Liver (tissue), 9 donors: ENCODE measurements around the gene SEL1L2. TPM values are rescaled to one million over a fixed set of nuclear protein-coding genes. Genes with fewer than 3 reads are reported as not detected.

Source experiments
- DNase-seq: peaks from one replicate; pipeline ENCODE4 v3.0.0-alpha.2; 2017; ENCODE audit warnings: low spot score
- H3K27ac ChIP-seq, 2 donors: one replicate each; pipeline ENCODE4 v1.7.0; 2013; ENCODE audit warnings: inconsistent platforms in 2 of 2, low read length in 2 of 2, control low read depth in 1 of 2, low read depth in 1 of 2, mild to moderate bottlenecking in 1 of 2
- H3K27me3 ChIP-seq, 4 donors: one replicate each; pipeline versions ENCODE4 v1.6.1 to v1.7.0; 2013; ENCODE audit warnings: low read length in 3 of 4, inconsistent platforms in 1 of 4, mild to moderate bottlenecking in 1 of 4, moderate library complexity in 1 of 4; ENCODE audit not compliant: control insufficient read depth in 4 of 4, insufficient read depth in 4 of 4
- H3K36me3 ChIP-seq, 4 donors: one replicate each; pipeline versions ENCODE4 v1.6.1 to v1.7.0; 2013; ENCODE audit warnings: low read length in 3 of 4, mild to moderate bottlenecking in 3 of 4, low read depth in 1 of 4, moderate library complexity in 1 of 4; ENCODE audit not compliant: control insufficient read depth in 4 of 4, insufficient read depth in 3 of 4
- H3K4me1 ChIP-seq, 4 donors: one replicate each; pipeline versions ENCODE4 v1.6.1 to v1.7.0; 2013; ENCODE audit warnings: low read length in 3 of 4, mild to moderate bottlenecking in 3 of 4, moderate library complexity in 1 of 4; ENCODE audit not compliant: control insufficient read depth in 4 of 4, insufficient read depth in 4 of 4
- H3K4me3 ChIP-seq, 3 donors: one replicate each; pipeline versions ENCODE4 v1.6.1 to v1.7.0; 2013; ENCODE audit warnings: low read length in 3 of 3, control low read depth in 1 of 3, low read depth in 1 of 3, mild to moderate bottlenecking in 1 of 3
- H3K9ac ChIP-seq, 2 donors: one replicate each; pipeline ENCODE4 v1.7.0; 2013; ENCODE audit warnings: low read length in 2 of 2, mild to moderate bottlenecking in 2 of 2, moderate library complexity in 2 of 2, control low read depth in 1 of 2, low read depth in 1 of 2
- H3K9me3 ChIP-seq, 4 donors: one replicate each; pipeline versions ENCODE4 v1.6.1 to v1.7.0; 2013; ENCODE audit warnings: low read length in 3 of 4; ENCODE audit not compliant: control insufficient read depth in 4 of 4
- CTCF ChIP-seq: fragments of 150-350 bp; IDR thresholded peaks from 2 replicates; pipeline ENCODE4 v1.5.1; 2017; ENCODE audit warnings: improper control_type of control experiment, low read depth, low read length; ENCODE audit not compliant: missing input control
- EGR1 ChIP-seq, 2 donors: IDR thresholded peaks; 2 replicates each; pipeline ENCODE4 v1.6.1; 2016 to 2018; ENCODE audit warnings: antibody characterized with exemption in 2 of 2, low read depth in 2 of 2
- FOXA1 ChIP-seq: IDR thresholded peaks from 2 replicates; pipeline ENCODE4 v1.6.1; 2016; ENCODE audit warnings: antibody characterized with exemption
- FOXA2 ChIP-seq: IDR thresholded peaks from 2 replicates; pipeline ENCODE4 v1.6.1; 2016; ENCODE audit warnings: antibody characterized with exemption
- GABPA ChIP-seq, 2 donors: IDR thresholded peaks in 1 of 2; conservative IDR thresholded peaks in 1 of 2; 2 replicates each; pipeline ENCODE4 v1.6.1; 2016; ENCODE audit warnings: antibody characterized with exemption in 2 of 2, mild to moderate bottlenecking in 1 of 2, moderate library complexity in 1 of 2
- HNF4A ChIP-seq, 2 donors: conservative IDR thresholded peaks; 2 replicates each; pipeline ENCODE4 v1.6.1; 2016; ENCODE audit warnings: antibody characterized with exemption in 2 of 2, mild to moderate bottlenecking in 2 of 2
- HNF4G ChIP-seq: IDR thresholded peaks from 2 replicates; pipeline ENCODE4 v1.6.1; 2016; ENCODE audit warnings: antibody characterized with exemption
- JUND ChIP-seq, 2 donors: IDR thresholded peaks; 2 replicates each; pipeline ENCODE4 v1.6.1; 2016; ENCODE audit warnings: antibody characterized with exemption in 2 of 2
- NR2F2 ChIP-seq: IDR thresholded peaks from 2 replicates; pipeline ENCODE4 v1.6.1; 2016; ENCODE audit warnings: antibody characterized with exemption
- RAD21 ChIP-seq, 2 donors: IDR thresholded peaks; 2 replicates each; pipeline ENCODE4 v1.6.1; 2016; ENCODE audit warnings: antibody characterized with exemption in 2 of 2, mild to moderate bottlenecking in 2 of 2
- RXRA ChIP-seq, 2 donors: IDR thresholded peaks; 2 replicates each; pipeline ENCODE4 v1.6.1; 2017 to 2018; ENCODE audit warnings: antibody characterized with exemption in 2 of 2, mild to moderate bottlenecking in 1 of 2
- SP1 ChIP-seq: IDR thresholded peaks from 2 replicates; pipeline ENCODE4 v1.6.1; 2018; ENCODE audit warnings: antibody characterized with exemption, mild to moderate bottlenecking
- TAF1 ChIP-seq: conservative IDR thresholded peaks from 2 replicates; pipeline ENCODE4 v1.6.1; 2016; ENCODE audit warnings: antibody characterized with exemption, mild to moderate bottlenecking
- YY1 ChIP-seq: IDR thresholded peaks from 2 replicates; pipeline ENCODE4 v1.6.1; 2016; ENCODE audit warnings: antibody characterized with exemption, mild to moderate bottlenecking
- WGBS: extraction: QIAGEN DNeasy Blood & Tissue Kit; methylation state at CpG from one replicate; pipeline ENCODE4 v1.1.7; 2013; 5-methylcytosine and 5-hydroxymethylcytosine counted together
- polyA plus RNA-seq, 2 donors: library from polyadenylated mRNA; stranded (reverse) in 1 of 2; unstranded in 1 of 2; fragments of 200-250 nt in 1 of 2; fragments of >200 nt in 1 of 2; fragmentation: Nextera tagmentation in 1 of 2; extraction: Ambion mirVana in 1 of 2; gene quantifications; one replicate each; pipeline versions ENCODE4 v1.2.1 to v1.2.3, GENCODE V29; 2013 to 2015
- total RNA-seq, 2 donors: library from RNA; depleted of rRNA; stranded (reverse); fragments of >200 nt; gene quantifications; one replicate each; pipeline ENCODE4 v1.2.3, GENCODE V29; 2014
- TF ChIP-seq, protein P1 (sequence below): IDR thresholded peaks from 2 replicates; pipeline ENCODE4 v1.6.1; 2016; ENCODE audit warnings: antibody characterized with exemption
- TF ChIP-seq, protein P2 (sequence below): IDR thresholded peaks from 2 replicates; pipeline ENCODE4 v1.6.1; 2016; ENCODE audit warnings: antibody characterized with exemption
- donor health status: healthy.
- donor health status: healthy.
- donor health status: healthy.
- donor health status: healthy.
- donor health status: healthy.

SEL1L2 gene
- total and polyA plus RNA-seq, 4 donors: not detected

DNA sequence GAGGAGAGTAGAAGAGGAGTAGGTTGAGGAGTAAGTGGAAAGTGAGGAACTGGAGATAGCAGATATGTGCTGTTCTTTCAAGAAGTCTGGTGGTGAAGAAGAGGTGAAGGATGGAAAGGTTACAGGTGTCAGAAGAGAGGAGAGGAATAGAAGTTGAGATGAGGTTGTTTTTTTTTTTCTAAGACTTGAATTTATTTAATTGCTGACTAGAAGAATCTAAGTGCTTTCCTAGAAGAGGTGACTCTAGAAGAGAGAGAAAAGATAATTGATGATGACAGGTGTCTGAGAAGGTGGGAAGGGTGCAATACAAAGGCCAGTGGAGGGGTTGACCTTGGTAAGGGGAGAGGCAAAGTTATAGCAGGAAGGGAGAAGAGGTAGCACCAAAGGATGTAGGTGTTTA, 180.0 kb downstream of the SEL1L2 start:
- Histone ChIP-seq H3K36me3 (peaks cover 5 to 52% (median 36%) of the 10 kb centered on the region in 4 donors), H3K9me3 (no peaks in the 10 kb centered on the region), H3K27me3 (no peaks in the 10 kb centered on the region), H3K4me1 (peaks cover 0 to 19% (median 17%) of the 10 kb centered on the region in 4 donors), H3K4me3 (no peak overlapping the region), H3K27ac (no peak overlapping the region), H3K9ac (no peak overlapping the region)
- TF ChIP-seq TAF1: no peak
- TF ChIP-seq RXRA (IDR thresholded peaks at IDR 0.05): no peak
- TF ChIP-seq SP1: no peak
- TF ChIP-seq HNF4G: no peak
- TF ChIP-seq EGR1 (IDR thresholded peaks at IDR 0.05; ENCODE audit: low read depth in 2 of 2): no peak
- TF ChIP-seq FOXA2: no peak
- TF ChIP-seq, protein P1, sequence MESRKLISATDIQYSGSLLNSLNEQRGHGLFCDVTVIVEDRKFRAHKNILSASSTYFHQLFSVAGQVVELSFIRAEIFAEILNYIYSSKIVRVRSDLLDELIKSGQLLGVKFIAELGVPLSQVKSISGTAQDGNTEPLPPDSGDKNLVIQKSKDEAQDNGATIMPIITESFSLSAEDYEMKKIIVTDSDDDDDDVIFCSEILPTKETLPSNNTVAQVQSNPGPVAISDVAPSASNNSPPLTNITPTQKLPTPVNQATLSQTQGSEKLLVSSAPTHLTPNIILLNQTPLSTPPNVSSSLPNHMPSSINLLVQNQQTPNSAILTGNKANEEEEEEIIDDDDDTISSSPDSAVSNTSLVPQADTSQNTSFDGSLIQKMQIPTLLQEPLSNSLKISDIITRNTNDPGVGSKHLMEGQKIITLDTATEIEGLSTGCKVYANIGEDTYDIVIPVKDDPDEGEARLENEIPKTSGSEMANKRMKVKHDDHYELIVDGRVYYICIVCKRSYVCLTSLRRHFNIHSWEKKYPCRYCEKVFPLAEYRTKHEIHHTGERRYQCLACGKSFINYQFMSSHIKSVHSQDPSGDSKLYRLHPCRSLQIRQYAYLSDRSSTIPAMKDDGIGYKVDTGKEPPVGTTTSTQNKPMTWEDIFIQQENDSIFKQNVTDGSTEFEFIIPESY: no peak
- TF ChIP-seq, protein P2, sequence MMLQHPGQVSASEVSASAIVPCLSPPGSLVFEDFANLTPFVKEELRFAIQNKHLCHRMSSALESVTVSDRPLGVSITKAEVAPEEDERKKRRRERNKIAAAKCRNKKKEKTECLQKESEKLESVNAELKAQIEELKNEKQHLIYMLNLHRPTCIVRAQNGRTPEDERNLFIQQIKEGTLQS: no peak
- TF ChIP-seq NR2F2: no peak
- no peak for TF ChIP-seq HNF4A (conservative IDR thresholded peaks at IDR 0.05)
- TF ChIP-seq RAD21 (IDR thresholded peaks at IDR 0.05): no peak
- TF ChIP-seq JUND (IDR thresholded peaks at IDR 0.05): no peak
- TF ChIP-seq YY1: no peak
- DNase-seq: no peak

- H3K27me3 ChIP-seq: no peaks in the 10 kb centered on the region
- peaks cover 0 to 16% (median 15%) of the 10 kb centered on the region in 4 donors for H3K4me1 ChIP-seq
- 99% methylated on average over 3 of the region's 3 CpGs for WGBS
- no peak overlapping the region for H3K27ac ChIP-seq
- no peak overlapping the region for H3K9ac ChIP-seq
- no peak overlapping the region for H3K4me3 ChIP-seq
- no peaks in the 10 kb centered on the region for H3K9me3 ChIP-seq
- TF ChIP-seq, protein P1: no peak
- TF ChIP-seq RAD21 (IDR thresholded peaks at IDR 0.05): no peak
- peaks cover 4 to 55% (median 32%) of the 10 kb centered on the region in 4 donors for H3K36me3 ChIP-seq
- DNase-seq: no peak
Measured at GRCh38 chr20:13809855-13810254, 180.6 kb downstream of the SEL1L2 start.

DNA sequence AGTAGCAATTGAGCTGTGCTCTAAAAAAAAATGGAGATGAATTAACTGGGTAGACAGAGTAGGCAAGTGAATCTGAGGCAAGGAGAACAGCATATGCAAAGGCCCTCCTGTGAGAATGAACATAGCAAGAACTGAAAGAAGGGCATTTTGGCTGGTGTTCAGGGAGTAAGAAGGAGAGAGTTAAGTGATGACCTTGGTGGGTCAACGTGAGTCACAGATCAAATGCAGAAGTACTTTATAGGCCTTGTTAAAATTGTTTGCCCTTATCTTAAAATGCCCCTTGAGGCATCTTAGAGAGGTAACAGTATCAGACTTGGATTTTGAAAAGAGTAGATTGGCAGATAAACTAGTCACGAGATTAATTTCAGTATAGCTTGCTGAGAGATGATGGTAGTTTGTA, 181.0 kb downstream of the SEL1L2 start:
- Histone ChIP-seq H3K27ac (no peak overlapping the region), H3K4me1 (peaks cover 0 to 12% (median 11%) of the 10 kb centered on the region in 4 donors), H3K9ac (no peak overlapping the region), H3K9me3 (no peaks in the 10 kb centered on the region), H3K4me3 (no peak overlapping the region), H3K36me3 (peaks cover 4 to 59% (median 34%) of the 10 kb centered on the region in 4 donors), H3K27me3 (no peaks in the 10 kb centered on the region)
- WGBS: 97% methylated on average over 2 of the region's 2 CpGs
- DNase-seq: no peak
- no peak for TF ChIP-seq CTCF
- no peak for TF ChIP-seq RAD21 (IDR thresholded peaks at IDR 0.05)
- TF ChIP-seq GABPA (IDR thresholded peaks at IDR 0.05 in 1 of 2, conservative IDR thresholded peaks at IDR 0.05 in 1 of 2): no peak
- TF ChIP-seq EGR1 (IDR thresholded peaks at IDR 0.05; ENCODE audit: low read depth in 2 of 2): no peak
- TF ChIP-seq JUND (IDR thresholded peaks at IDR 0.05): no peak
- no peak for TF ChIP-seq HNF4A (conservative IDR thresholded peaks at IDR 0.05)
- TF ChIP-seq FOXA1: no peak
- TF ChIP-seq TAF1: no peak
- TF ChIP-seq, protein P1: no peak
